HG02938 (cell line): ENCODE data around the gene SRRM3.
"Not testable (repeated sequence)": the region's sequence is repeated elsewhere in the genome, so short reads cannot be mapped to it uniquely, and the experiment has no call there.

Experiments used
- ATAC-seq: cut with Tn5 transposase; IDR thresholded peaks from one replicate; pipeline ENCODE4 v1.9.1; 2021; ENCODE audit warnings: mild to moderate bottlenecking, moderate library complexity; ENCODE audit not compliant: unreplicated experiment

The SRRM3 gene

DNA sequence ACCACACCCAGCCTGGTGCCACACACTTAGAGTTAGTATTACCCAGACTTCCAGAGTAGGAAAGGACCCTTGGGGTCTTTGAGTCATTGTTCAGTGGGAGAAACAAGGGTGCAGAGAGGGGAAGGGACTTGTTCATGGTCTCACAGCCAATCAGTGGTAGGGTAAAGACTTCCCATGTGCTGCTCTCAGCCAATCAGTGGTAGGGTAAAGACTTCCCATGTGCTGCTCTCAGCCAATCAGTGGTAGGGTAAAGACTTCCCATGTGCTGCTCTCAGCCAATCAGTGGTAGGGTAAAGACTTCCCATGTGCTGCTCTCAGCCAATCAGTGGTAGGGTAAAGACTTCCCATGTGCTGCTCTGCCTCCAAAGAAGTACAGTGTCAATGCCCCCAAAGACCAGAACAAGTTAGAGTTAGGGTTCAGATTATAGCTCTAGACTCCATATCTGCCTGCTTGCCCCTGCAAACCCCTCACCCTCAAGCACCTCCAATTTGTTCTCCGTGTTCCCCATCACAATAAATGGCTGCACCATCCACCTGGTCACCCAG lies 25.3 kb downstream of the SRRM3 start:
- not testable (repeated sequence) for ATAC-seq

DNA sequence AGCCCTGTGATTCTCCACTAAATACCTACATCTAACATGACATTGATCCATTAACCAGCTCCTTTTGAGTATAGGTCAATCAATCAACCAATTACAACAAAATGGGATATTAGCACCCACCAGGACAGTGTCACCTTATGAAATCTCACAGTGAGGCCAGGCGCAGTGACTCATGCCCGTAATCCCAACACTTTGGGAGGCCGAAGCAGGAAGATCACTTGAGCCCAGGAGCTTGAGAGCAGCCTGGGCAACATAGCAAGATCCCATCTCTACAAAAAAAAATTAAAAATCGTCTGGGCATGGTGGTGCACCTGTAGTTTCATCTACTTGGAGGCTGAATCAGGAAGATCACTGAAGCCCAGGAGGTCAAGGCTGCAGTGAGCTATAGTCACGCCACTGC lies 28.5 kb downstream of the SRRM3 start:
- no peak for ATAC-seq

DNA sequence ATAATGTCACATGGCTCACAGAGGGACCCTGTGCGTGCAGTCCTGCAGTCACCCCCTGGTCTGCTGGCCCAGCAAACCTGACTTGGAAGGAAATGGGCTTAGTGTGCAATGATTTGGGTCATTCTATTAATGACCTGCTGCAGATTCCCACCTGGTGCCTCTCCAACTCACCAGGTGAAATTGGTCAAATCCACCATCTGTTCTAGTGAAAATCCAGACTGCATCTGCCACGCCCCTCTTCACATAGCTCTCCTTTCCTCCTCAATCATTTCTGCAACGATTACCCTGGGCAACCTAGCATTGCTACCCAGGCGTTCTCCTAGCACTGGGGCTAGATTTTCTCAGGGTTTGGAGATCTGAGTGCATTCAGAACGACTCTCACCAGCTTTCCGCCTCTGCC lies 29.4 kb downstream of the SRRM3 start:
- ATAC-seq, result no peak

DNA sequence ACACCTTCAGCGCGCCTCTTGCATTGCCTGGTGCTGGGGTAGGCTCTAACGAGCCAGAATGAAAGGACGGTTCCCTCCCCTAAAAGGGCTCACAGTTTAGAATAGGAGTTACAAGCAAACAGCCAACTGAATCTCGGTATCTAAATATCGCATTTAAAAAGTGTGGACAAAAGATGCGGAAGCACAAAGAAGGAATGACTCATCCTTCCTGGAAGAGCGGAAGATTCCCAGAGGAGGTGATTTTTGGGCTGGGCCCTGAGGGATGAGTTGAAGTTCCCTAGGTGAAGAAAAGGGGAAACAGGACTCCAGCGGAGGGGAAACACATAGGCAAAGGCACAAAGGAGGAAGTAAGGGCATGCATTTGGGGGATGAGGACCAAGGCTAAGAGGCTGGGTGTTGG lies 29.9 kb downstream of the SRRM3 start:
- no peak for ATAC-seq

DNA sequence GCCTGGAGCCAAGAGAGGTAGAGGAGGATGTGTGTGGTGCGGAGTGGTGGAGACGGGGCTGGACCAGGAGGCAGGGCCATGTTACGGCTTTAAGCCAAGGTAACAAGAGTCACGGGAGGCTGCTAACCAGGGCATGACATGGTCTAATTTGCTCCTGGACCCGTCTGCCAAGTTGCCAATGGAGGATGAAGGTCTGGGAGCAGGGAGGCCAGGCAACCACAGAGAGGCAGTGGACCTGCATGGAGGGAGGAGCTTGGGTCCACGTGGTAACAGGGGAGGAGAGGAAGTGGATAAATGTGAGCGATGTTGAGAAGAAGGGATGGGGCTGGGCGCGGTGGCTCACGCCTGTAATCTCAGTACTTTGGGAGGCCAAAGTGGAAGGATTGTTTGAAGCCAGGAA lies 31.0 kb downstream of the SRRM3 start:
- ATAC-seq, result no peak

DNA sequence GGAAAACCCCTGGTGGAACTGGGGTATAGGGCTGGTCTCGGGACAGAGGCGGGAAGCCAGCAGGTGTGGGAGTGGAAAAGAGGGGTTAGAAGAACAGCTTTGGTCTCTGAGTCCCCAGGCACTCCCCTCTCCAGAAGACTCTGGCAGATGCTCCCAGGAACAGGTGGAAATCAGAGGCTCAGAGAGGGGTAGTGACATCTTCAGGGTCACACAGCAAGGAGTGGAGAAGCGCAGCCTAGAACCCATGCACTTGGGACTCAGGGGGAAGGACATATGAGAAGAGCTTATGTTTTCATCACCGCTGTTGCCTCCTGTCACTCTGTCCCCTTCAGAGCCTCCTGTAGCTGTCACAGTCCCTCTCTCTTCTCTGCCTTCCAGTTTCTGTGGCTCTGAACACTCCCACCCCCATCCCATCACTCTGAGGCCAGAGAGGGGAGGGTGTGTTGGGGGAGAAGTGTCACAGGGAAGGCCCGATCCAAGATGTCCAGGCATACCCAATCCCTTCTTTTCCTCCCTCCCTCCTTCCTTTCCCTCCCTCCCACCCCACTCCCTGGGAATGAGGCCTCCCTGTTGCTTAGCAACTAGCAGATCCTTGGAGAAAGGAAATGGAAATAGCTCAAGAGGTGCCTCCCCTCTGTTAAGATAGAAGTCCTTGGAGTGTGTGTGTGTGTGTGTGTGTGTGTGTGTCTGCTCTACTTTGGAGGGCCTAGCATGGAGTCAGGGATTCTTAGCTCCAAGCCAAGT lies 32.0 kb downstream of the SRRM3 start:
- no peak for ATAC-seq

DNA sequence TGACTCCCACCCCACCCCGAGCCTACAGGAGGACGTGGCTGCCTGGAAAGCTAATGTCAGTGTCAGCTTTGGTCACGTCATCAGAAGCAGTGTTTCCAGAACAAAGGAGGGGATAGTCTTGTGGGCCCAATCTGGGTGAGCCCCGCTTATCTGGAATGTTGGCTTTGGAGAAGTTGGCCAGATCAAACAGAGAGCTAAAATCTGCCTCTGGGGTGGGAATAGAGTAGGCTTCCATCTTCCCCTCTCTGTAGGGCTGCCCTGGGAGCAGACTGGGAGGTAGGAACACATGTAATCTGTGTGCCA lies 32.5 kb downstream of the SRRM3 start:
- no peak for ATAC-seq

DNA sequence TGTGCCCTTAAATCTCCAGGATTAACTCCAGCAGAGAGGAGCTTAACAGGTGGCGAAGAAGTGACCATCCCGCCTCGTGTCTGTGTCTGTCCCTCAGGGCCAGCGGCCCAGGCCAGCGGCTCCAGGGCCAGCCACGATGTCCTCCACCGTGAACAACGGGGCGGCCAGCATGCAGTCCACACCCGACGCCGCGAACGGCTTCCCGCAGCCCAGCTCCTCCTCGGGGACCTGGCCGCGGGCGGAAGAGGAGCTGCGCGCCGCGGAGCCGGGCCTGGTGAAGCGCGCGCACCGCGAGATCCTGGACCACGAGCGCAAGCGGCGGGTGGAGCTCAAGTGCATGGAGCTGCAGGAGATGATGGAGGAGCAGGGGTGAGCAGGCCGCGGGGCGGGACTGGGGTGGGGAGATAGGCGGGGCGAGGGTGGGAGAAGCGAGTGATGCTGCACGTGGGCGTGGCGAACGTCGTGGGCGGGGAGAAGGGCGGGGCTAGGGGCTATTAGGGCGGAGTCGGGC lies 33.3 kb downstream of the SRRM3 start:
- no peak for ATAC-seq

DNA sequence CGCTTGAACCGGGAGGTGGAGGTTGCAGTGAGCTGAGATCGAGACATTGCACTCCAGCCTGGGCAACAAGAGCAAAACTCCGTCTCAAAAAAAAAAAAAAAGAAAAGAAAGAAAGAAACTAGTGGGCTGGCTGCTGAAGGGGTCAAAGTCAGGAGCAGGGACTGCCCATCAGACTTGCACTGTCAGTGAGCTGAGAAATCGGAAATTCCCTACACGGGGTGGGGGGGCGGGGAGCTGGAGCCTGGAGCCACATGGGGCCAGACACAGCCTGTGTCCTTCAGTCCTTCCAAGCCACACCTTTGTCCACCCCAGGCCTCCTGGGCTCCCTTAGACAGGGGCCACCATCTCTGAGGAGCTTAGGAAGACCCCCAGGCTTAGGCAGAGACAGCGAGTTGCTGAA lies 34.5 kb downstream of the SRRM3 start:
- no peak for ATAC-seq

DNA sequence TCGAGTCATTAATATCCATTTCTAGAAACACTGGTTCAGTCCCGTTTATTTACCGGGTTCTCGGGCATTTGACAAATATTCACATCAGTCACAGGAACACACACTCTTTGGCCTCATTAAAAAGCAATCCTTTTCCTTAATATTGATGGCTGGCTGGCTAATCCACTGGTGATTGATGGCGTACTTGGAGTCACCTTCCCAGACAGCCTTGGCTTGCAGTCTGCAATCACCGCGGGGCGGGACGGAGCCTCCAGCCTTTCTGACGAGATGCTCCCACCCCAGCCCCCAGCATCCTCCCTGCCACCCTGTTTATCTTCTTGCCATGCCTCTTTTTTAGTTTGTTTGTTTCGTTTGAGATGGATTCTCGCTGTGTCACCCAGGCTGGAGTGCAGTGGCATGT lies 36.6 kb downstream of the SRRM3 start:
- ATAC-seq, result no peak

DNA sequence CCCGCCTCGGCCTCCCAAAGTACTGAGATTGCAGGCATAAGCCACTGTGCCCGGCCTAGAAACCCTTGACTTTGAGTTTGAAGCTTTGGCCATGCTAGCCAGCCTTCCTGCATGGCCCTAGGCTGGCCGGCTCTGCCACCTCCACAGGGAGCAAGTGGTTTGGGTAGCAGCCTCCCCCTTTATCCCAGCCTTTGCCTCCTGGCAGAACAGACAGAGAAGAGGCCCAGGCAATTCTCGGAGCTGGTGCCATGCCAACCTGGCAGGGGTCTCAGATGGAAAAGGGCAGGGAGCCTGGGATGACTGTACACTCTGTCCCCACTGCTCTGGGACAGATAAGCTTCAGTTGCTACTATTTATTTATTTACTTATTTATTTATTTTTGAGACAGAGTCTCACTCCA lies 39.4 kb downstream of the SRRM3 start:
- ATAC-seq, result no peak

DNA sequence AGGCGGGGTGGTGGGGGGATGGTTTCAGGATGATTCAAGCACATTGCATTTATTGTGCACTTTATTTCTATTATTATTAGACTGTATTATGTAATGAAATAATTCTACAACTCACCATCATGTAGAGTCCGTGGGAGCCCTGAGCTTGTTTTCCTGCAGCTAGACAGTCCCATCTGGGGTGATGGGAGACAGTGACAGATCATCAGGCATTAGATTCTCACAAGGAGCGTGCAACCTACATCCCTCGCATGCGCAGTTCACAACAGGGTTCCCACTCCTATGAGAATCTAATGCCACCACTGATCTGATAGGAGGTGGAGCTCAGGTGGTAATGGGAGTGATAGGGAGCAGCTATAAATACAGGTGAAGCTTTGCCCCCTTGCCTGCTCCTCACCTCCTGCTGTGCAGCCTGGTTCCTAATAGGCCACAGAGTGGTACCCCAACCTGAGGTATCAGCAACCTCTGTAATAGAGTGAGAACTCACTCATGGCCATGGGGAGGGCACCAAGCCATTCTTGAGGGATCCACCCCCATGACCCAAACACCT lies 40.9 kb downstream of the SRRM3 start:
- ATAC-seq, result not testable (repeated sequence)

DNA sequence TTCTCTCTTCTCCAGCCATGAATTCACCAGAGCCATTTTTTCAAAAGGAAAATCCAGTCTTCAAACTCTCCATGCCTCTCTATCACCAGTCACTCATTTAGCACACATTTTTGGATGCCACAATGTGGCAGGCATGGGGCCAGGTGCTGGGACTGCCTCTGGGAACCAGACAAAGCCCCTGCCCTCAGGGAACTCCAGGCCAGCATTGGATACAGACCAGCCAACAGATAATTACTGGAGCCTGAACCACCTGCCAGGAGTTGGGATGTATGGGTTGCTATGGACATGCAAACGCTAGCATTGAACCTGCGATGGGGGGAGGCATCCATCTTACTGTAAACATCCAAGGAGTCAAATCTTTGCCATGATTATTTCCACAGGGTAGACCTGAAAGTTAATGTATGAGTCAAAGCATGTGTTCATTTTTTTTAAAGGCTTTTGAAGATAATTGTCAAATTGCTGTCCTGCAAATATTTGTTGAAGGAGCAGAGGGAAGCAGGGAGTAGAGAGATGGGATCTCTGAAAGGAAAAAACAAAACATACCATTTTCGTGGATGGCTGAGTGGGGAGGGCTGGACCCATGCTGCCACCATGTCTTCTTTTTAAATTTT lies 43.2 kb downstream of the SRRM3 start:
- ATAC-seq, result no peak

DNA sequence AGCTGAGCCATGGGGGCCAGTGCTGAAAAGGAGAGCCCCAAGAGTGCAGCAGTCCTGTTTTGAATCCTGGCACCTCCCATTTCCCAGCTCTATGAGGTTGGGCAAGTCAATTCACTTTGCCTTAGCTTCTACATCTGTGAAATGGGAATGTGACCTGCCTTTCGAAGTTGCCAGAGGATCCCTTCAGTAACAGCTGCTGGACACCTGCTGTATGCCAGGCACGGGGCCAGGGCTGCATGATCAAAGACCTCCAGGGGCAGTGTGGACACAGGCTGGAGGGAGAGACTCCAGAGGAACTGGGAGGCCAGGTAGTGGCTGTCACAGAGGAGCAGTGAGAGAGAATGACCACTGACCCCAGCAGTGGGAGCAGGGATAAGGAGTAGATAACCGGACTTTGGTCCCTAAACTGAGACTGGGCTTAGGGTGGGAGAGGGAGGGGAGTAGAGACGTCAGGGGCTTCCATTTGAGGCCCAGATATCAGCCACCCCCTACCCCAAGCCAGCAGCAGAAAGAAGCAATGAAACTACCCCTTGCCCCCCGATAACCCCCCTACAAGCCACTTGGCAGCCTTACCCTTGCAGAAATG lies 45.2 kb downstream of the SRRM3 start:
- ATAC-seq, result no peak

DNA sequence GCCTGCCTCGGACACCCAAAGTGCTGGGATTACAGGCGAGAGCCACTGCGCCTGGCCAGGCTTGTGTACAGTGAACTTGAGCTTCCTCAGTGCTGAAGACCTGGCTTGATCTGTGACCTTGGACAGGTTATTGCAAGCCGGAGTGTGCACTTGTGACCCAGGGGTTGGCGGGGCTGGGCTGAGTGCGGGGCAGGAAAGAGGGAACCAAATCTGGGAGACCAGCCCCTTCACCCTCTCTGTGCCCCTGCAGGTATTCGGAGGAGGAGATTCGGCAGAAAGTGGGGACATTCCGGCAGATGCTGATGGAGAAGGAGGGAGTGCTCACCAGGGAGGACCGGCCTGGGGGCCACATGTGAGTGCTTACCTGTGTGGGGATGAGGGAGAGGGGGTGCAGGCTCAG lies 46.2 kb downstream of the SRRM3 start:
- no peak for ATAC-seq

DNA sequence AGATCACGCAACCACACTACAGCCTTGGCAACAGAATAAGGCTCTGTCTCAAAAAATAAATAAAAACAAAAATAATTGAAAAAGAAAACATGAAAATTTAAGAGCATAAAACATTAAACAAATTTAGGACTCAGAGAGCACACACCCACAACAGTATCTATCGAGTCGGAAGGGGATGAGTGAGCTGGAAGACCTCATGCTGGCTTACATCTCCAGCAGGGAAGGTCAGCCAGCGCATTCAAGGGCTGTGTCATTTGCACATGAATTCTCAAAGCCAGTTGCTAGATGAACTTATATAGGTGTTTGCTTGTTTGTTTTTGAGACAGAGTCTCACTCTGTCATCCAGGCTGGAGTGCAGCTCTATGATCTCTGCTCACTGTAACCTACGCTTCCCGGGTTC lies 50.3 kb downstream of the SRRM3 start:
- ATAC-seq, result no peak

DNA sequence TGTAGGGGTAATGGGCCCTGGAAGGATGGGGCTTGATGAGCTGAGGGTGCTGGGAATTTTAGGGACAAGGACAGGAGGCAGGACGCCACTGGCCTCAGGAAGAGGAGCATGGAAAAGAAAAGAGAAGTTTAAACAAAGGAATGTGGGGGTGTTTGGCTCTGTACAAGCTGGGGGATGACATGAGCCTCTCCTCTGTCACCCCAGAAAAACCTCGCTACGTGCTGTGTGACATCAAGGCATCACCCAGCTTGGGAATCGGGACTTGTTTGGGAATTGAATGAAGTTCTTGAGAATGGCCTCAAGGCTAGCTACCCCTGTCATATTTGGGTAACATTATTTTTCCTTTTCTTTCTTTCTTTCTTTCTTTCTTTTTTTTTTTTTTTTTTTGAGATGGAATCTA lies 53.1 kb downstream of the SRRM3 start:
- no peak for ATAC-seq

DNA sequence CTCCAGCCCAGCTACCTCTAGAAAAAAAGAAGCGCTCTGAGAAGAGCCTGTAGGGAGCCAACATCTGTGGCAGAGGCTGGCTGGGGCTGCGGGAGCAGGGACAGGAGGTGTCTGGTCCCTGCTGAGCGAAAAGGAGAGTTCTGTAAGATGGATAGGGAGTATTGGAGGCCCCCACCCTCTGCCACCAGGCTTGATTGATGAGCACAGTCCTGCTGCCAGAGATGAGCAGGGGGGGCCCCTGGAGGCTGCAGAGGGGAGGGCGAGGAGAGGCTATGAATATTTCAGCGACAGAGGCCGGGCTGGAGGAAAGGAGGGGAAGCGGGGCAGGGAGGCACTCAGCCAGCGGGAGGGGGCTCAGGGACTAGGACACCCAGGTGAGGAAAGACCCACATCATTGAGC lies 56.3 kb downstream of the SRRM3 start:
- no peak for ATAC-seq

DNA sequence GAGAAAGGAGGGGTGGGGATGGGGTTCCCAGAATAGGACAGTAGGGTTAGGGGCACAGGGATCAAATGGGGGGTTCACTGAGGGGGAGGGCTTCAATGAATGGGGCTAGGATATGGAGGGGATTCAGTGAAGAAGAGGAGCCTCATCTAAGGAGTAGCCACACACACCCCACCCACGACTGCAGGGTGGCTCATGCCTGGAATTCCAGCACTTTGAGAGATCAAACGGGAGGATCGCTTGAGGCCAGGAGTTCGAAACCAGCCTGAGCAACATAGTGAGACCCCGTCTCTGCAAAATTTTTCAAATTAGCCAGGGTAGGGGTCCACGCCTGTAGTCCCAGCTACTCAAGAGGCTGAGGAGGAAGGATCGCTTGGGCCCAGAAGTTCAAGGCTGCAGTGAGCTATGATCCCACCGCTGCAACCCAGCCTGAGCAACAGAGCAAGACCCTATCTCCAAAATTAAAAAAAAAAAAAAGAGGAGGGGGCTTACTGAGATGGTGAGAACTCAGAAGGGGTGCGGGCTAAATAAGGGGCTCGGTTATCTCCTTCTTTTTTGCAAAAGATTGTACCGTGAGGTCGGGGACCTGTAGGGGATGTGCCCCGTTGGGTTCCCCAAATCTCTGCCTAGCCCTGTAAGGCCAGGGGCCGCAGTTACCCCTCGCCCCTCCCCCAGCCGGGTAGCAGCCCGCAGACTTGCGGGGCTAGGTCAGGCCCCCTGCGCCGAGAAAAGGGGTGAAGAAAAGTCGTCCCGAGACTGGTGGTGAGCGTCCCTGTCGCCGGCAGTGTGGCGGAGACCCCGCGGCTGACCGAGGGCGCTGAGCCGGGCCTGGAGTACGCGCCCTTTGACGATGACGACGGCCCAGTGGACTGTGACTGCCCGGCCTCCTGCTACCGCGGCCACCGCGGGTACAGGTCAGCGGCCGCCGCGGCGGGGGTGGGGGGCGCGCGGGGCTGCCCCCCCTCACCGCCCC lies 57.7 kb downstream of the SRRM3 start:
- ATAC-seq, result no peak

DNA sequence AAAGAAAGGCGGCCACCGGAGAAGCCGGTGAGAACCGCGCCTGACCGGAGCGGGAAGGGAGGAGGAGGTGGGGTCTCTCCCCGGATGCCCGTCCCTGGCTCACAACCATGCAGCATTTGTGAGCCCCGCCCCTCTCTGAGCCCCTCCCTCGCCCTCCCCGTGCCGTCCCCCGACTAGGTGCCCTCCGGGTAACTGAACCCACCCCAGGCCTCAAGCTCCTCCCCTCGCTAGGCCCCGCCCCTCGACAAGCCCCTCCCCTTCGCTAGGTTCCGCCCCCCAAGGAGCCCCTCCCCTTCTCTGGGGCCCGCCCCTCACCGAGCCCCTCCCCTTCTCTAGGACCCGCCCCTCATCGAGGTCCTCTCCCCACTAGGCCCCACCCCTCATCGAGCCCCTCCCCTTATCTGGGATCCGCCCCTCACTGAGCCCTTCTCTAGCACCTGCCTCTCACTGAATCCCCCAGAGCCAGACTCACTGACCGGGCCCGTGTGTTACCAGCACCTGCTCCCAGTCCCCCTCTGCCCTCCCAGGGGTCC lies 58.5 kb downstream of the SRRM3 start:
- ATAC-seq, result no peak

DNA sequence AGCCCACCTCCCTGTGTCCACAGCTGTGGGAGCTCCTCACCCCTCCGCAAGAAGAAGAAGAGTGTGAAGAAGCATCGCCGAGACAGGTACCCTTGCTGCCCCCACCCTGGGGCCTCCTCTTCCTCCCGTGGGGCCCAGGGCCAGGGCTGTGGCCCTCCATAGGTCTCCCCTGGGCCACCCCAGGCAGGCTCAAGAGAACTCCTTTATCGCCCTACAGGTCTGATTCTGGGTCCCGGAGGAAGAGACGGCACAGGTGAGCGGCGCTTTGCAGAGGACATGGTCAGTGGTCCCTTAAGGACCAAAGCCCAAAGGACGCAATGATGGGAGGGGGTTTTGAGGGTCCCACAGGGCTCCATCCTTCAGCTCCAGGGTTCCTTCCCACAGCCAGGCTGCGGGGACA lies 59.6 kb downstream of the SRRM3 start:
- ATAC-seq, result no peak
